ENCODE data around the gene LCAT.

- TF ChIP-seq CTCF (IDR thresholded peaks at IDR 0.05) (no peak), POLR2A (IDR thresholded peaks at IDR 0.05) (no peak)
Observed at GRCh38 chr16:67922740-67923139, 21.2 kb downstream of the LCAT start.
